SK-N-SH (cell line): Measurements from ENCODE around the gene FAM83D. TPM values are rescaled to one million over a fixed set of nuclear protein-coding genes. Genes with fewer than 3 reads are reported as not detected.

Experiments
- CTCF ChIA-PET: fragments of 300-600, 350-600 bp; formaldehyde crosslinking; extraction: SDS; loops from one replicate; lab custom pipeline; 2021; lab: Yijun Ruan, JAX
- POLR2A ChIA-PET: fragments of 350-600 bp; sonication (Branson Sonifier 250); formaldehyde crosslinking; extraction: SDS; loops from one replicate; lab custom pipeline; 2020; ENCODE audit warnings: antibody characterized with exemption, inconsistent platforms; lab: Yijun Ruan, JAX
- DNase-seq: peaks from one replicate; pipeline ENCODE4 v3.0.0; 2012
- H2AFZ ChIP-seq: fragments of 200-600 bp; sonication (generic); 2 replicates; pipeline ENCODE4 v1.8.1; 2016; ENCODE audit warnings: antibody characterized with exemption, mild to moderate bottlenecking, low read depth
- H3F3A ChIP-seq: fragments of 200-600 bp; sonication (generic); replicated peaks from 2 replicates; pipeline ENCODE3; 2016; ENCODE audit warnings: antibody characterized with exemption, mild to moderate bottlenecking; ENCODE audit not compliant: insufficient read depth
- H3K27ac ChIP-seq, 2 experiments: fragments of 200-500 bp in 1 of 2; fragments of 200-600 bp in 1 of 2; sonication (Bioruptor generic) in 1 of 2; sonication (generic), shearing (Covaris generic) in 1 of 2; 2 replicates each; pipeline versions ENCODE4 v1.5.1 to v1.6.1; 2014 to 2016; ENCODE audit warnings: low read depth in 2 of 2, inconsistent platforms in 1 of 2, low read length in 1 of 2, mild to moderate bottlenecking in 1 of 2, mixed read lengths in 1 of 2
- H3K27me3 ChIP-seq: fragments of 200-600 bp; sonication (generic), shearing (Covaris generic); 2 replicates; pipeline ENCODE4 v1.6.1; 2016; ENCODE audit warnings: mixed run types; ENCODE audit not compliant: insufficient read depth
- H3K36me3 ChIP-seq, 2 experiments: fragments of 200-500 bp in 1 of 2; fragments of 200-600 bp in 1 of 2; sonication (Bioruptor generic) in 1 of 2; sonication (generic) in 1 of 2; replicated peaks in 1 of 2; 2 replicates each; pipeline versions ENCODE3 to v1.5.1; 2014 to 2016; ENCODE audit warnings: low read length in 1 of 2, mild to moderate bottlenecking in 1 of 2; ENCODE audit not compliant: insufficient read depth in 2 of 2, control insufficient read depth in 1 of 2
- H3K4me1 ChIP-seq, 2 experiments: fragments of 200-500 bp in 1 of 2; fragments of 200-600 bp in 1 of 2; sonication (Bioruptor generic) in 1 of 2; sonication (generic), shearing (Covaris generic) in 1 of 2; 2 replicates each; pipeline versions ENCODE4 v1.5.1 to v1.6.1; 2014 to 2016; ENCODE audit warnings: low read depth in 1 of 2, low read length in 1 of 2, mixed run types in 1 of 2; ENCODE audit not compliant: insufficient read depth in 2 of 2, control insufficient read depth in 1 of 2
- H3K4me2 ChIP-seq: fragments of 200-600 bp; sonication (generic), shearing (Covaris generic); 2 replicates; pipeline ENCODE4 v1.6.1; 2017; ENCODE audit warnings: mixed run types
- H3K4me3 ChIP-seq, 2 experiments: fragments of 200-500 bp in 1 of 2; fragments of 200-600 bp in 1 of 2; sonication (Bioruptor generic) in 1 of 2; sonication (generic), shearing (Covaris generic) in 1 of 2; 2 replicates each; pipeline versions ENCODE4 v1.5.1 to v1.8.1; 2014 to 2016; ENCODE audit warnings: low read depth in 2 of 2, inconsistent platforms in 1 of 2, low read length in 1 of 2, mild to moderate bottlenecking in 1 of 2, mixed read lengths in 1 of 2, moderate library complexity in 1 of 2
- H3K79me2 ChIP-seq: fragments of 200-600 bp; sonication (generic); 2 replicates; pipeline ENCODE4 v1.8.1; 2017; ENCODE audit warnings: mild to moderate bottlenecking; ENCODE audit not compliant: insufficient read depth
- H3K9ac ChIP-seq: fragments of 200-600 bp; sonication (generic); 2 replicates; pipeline ENCODE4 v1.6.1; 2017; ENCODE audit warnings: mixed run types
- H3K9me2 ChIP-seq: fragments of 200-600 bp; sonication (generic); 2 replicates; pipeline ENCODE4 v1.6.1; 2017; ENCODE audit warnings: mixed run types
- H3K9me3 ChIP-seq: fragments of 200-600 bp; sonication (generic); 2 replicates; pipeline ENCODE4 v1.6.1; 2017; ENCODE audit warnings: mixed run types, mild to moderate bottlenecking, moderate library complexity
- H4K20me1 ChIP-seq: fragments of 200-600 bp; sonication (generic); 2 replicates; pipeline ENCODE4 v1.6.1; 2017; ENCODE audit warnings: mild to moderate bottlenecking, mixed run types; ENCODE audit not compliant: insufficient read depth
- CHD2 ChIP-seq: fragments of 150-350 bp; IDR thresholded peaks from 2 replicates; pipeline ENCODE4 v1.6.1; 2018; ENCODE audit warnings: low read length; ENCODE audit not compliant: partially characterized antibody
- ELF1 ChIP-seq: IDR thresholded peaks from 2 replicates; pipeline ENCODE4 v1.4.0; 2012
- EP300 ChIP-seq, 2 experiments: IDR thresholded peaks; 2 replicates each; pipeline versions ENCODE4 v1.4.0 to v1.6.1; 2012; ENCODE audit warnings: borderline replicate concordance in 1 of 2, low read depth in 1 of 2, low read length in 1 of 2
- EZH2phosphoT487 ChIP-seq: fragments of 200-600 bp; sonication (generic); IDR thresholded peaks from 2 replicates; pipeline ENCODE4 v1.6.1; 2017; ENCODE audit warnings: low read depth, mixed run types, mild to moderate bottlenecking, antibody characterized with exemption, moderate library complexity, borderline replicate concordance
- FOSL2 ChIP-seq: IDR thresholded peaks from 2 replicates; pipeline ENCODE4 v1.4.0; 2012; ENCODE audit warnings: low read depth, mild to moderate bottlenecking, moderate library complexity, borderline replicate concordance
- FOXJ3 ChIP-seq: sonication (generic); formaldehyde crosslinking; IDR thresholded peaks from 2 replicates; pipeline ENCODE4 v1.5.1; 2020; ENCODE audit warnings: mild to moderate bottlenecking, missing genetic modification reagents
- GABPA ChIP-seq: IDR thresholded peaks from 2 replicates; pipeline ENCODE4 v1.4.0; 2012; ENCODE audit warnings: low read depth, mild to moderate bottlenecking
- GATA2 ChIP-seq: sonication (generic); formaldehyde crosslinking; IDR thresholded peaks from 2 replicates; pipeline ENCODE4 v1.5.0; 2020; ENCODE audit warnings: mild to moderate bottlenecking, missing genetic modification reagents
- MAX ChIP-seq: IDR thresholded peaks from 2 replicates; pipeline ENCODE4 v1.4.0; 2012; ENCODE audit warnings: low read depth
- MEF2A ChIP-seq: IDR thresholded peaks from 2 replicates; pipeline ENCODE4 v1.4.0; 2012; ENCODE audit warnings: low read depth, borderline replicate concordance
- MXI1 ChIP-seq: IDR thresholded peaks from 2 replicates; pipeline ENCODE4 v1.6.1; 2012; ENCODE audit warnings: mild to moderate bottlenecking, low read depth, low read length, improper control_type of control experiment
- NFIC ChIP-seq: IDR thresholded peaks from 2 replicates; pipeline ENCODE4 v1.4.0; 2012; ENCODE audit warnings: borderline replicate concordance
- NRF1 ChIP-seq: IDR thresholded peaks from 2 replicates; pipeline ENCODE4 v1.6.1; 2012; ENCODE audit warnings: low read depth, mild to moderate bottlenecking, low read length
- POLR2AphosphoS5 ChIP-seq: IDR thresholded peaks from 2 replicates; pipeline ENCODE4 v1.6.1; 2012; ENCODE audit warnings: low read depth, low read length
- RCOR1 ChIP-seq: fragments of 150-350 bp; IDR thresholded peaks from 2 replicates; pipeline ENCODE4 v1.6.1; 2017; ENCODE audit warnings: antibody characterized with exemption, low read length
- SMC3 ChIP-seq: IDR thresholded peaks from 2 replicates; pipeline ENCODE4 v1.6.1; 2012; ENCODE audit warnings: low read depth, low read length, improper control_type of control experiment
- TAF1 ChIP-seq: IDR thresholded peaks from 2 replicates; pipeline ENCODE4 v1.6.1; 2012; ENCODE audit warnings: low read depth, mild to moderate bottlenecking, low read length, moderate library complexity, borderline replicate concordance
- TCF12 ChIP-seq: IDR thresholded peaks from 2 replicates; pipeline ENCODE4 v1.4.0; 2012
- TEAD4 ChIP-seq: IDR thresholded peaks from 2 replicates; pipeline ENCODE4 v1.4.0; 2012; ENCODE audit warnings: mild to moderate bottlenecking, borderline replicate concordance; ENCODE audit not compliant: insufficient read depth
- YY1 ChIP-seq: IDR thresholded peaks from 2 replicates; pipeline ENCODE4 v1.4.0; 2012; ENCODE audit warnings: low read depth, mild to moderate bottlenecking
- ZBTB33 ChIP-seq: IDR thresholded peaks from 2 replicates; pipeline ENCODE4 v1.4.0; 2012; ENCODE audit warnings: low read depth, borderline replicate concordance
- WGBS: methylation state at CpG from one replicate; pipeline ENCODE4 v1.1.6; 2017; ENCODE audit warnings: low lambda C conversion rate; 5-methylcytosine and 5-hydroxymethylcytosine counted together
- polyA plus RNA-seq, 3 experiments: library from polyadenylated mRNA; depleted of rRNA; stranded (reverse); fragments of >200 nt; gene quantifications; 2 replicates each; pipeline ENCODE4 v1.2.3, GENCODE V29; 2012
- TF ChIP-seq, protein P1 (sequence below): fragments of 200-600 bp; sonication (generic); IDR thresholded peaks from 2 replicates; pipeline ENCODE4 v1.6.1; 2017; ENCODE audit warnings: antibody characterized with exemption, mild to moderate bottlenecking, moderate library complexity

FAM83D gene
- polyA plus RNA-seq, 1 of the 3 experiments (the other 2 are of a cell fraction) = 21.5 TPM

DNA sequence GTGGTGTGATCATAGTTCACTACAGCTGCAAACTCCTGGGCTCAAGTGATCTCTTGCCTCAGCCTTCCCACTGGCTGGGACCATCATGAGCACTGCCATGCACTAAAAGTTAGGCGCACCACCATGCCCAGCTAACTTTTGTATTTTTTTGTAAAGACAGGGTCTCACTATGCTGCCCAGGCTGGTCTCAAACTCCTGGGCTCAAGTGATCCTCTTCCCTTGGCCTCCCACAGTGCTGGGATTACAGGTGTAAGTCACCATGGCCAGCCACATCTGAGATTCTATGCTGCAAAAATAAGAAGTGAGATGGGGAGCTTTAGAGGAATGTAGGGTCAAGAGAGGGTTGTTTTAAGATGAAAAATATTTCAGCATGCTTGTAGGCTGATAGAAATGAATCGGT, 1.5 kb upstream of the FAM83D start:
- peaks cover 0 to 11% of the 10 kb centered on the region in 2 experiments; a peak in 2 of 4 replicates for H3K4me1 ChIP-seq
- H3K27ac ChIP-seq = no peak overlapping the region
- H3K4me3 ChIP-seq = no peak overlapping the region
- no peak overlapping the region for H3K4me2 ChIP-seq
- H3K36me3 ChIP-seq = no peaks in the 10 kb centered on the region
- no peaks in the 10 kb centered on the region for H3K9me3 ChIP-seq
- POLR2A ChIA-PET = no interaction called here
- no peak for DNase-seq
- H3K79me2 ChIP-seq = peaks cover 32% of the 10 kb centered on the region
- no peaks in the 10 kb centered on the region for H3K9me2 ChIP-seq
- TF ChIP-seq POLR2AphosphoS5 (no peak), FOSL2 (no peak), SMC3 (no peak), GATA2 (CRISPR knock-in tag) (no peak), ELF1 (no peak), TCF12 (no peak), MAX (no peak), YY1 (no peak), EZH2phosphoT487 (no peak), EP300 (IDR thresholded peaks at IDR 0.05; ENCODE audit: borderline replicate concordance in 1 of 2, low read depth in 1 of 2, low read length in 1 of 2) (no peak)
- TF ChIP-seq, protein P1, sequence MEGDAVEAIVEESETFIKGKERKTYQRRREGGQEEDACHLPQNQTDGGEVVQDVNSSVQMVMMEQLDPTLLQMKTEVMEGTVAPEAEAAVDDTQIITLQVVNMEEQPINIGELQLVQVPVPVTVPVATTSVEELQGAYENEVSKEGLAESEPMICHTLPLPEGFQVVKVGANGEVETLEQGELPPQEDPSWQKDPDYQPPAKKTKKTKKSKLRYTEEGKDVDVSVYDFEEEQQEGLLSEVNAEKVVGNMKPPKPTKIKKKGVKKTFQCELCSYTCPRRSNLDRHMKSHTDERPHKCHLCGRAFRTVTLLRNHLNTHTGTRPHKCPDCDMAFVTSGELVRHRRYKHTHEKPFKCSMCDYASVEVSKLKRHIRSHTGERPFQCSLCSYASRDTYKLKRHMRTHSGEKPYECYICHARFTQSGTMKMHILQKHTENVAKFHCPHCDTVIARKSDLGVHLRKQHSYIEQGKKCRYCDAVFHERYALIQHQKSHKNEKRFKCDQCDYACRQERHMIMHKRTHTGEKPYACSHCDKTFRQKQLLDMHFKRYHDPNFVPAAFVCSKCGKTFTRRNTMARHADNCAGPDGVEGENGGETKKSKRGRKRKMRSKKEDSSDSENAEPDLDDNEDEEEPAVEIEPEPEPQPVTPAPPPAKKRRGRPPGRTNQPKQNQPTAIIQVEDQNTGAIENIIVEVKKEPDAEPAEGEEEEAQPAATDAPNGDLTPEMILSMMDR = no peak
- TF ChIP-seq, all 33 proteins: peak for 0
- Histone ChIP-seq H3K27me3 (peaks cover 11% of the 10 kb centered on the region; the same call in 1 of the 2 replicates), H2AFZ (no peak overlapping the region), H3F3A (peaks cover 3% of the 10 kb centered on the region), H3K9ac (no peak overlapping the region), H4K20me1 (peaks cover 7% of the 10 kb centered on the region; the same call in 1 of the 2 replicates)
- WGBS = 98% methylated on average over 2 of the region's 2 CpGs
- CTCF ChIA-PET = interaction anchor here (0.6 to 3.6 kb wide), 6 partner anchors 10 to 1118 kb away, joined by 3 to 41 read pairs (median 3); no protein-coding TSS in a partner anchor

DNA sequence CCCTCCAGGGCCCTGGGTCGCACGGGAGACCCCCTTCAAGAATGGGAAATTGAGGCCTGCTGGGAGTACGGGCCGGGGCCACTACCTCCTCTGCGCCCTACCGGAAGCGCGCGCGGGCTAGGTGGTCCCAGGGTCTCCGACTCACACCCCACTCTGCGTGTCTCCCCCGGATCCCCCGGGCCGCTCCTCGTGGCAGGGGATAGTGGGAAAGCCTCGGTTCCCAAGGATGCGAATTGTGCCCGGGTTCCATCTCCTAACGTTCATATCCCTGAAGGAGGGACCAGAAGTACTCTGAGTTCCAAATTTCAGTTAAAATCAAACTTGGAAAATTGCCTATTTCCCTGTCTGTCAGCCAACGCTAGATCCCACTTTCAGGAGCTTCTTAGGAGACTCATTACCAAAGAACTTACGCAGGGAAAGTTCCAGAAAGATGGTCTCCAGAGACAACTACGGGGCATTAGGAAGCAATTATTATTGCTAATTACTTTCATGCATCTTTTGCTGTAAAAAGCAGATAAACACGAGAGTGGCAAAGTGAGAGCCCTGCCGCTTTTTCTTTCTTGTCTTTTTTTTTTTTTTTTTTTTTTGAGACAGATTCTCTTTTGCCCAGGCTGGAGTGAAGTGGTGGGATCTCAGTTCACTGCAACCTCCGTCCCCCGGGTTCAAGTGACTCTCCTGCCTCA, 858 bp downstream of the FAM83D start:
- DNase-seq = no peak
- peak overlapping the region; percentile 72 for H3K9ac ChIP-seq
- H3K9me2 ChIP-seq = no peaks in the 10 kb centered on the region
- peak overlapping the region; percentile 37 to 54 for H3K27ac ChIP-seq
- 6% methylated on average over 13 of the region's 27 CpGs for WGBS
- ChIA-PET CTCF (interaction anchor here (0.9 to 3.6 kb wide), 18 partner anchors 7 to 253 kb away, joined by 3 to 41 read pairs (median 4); partner anchors contain the start of gene DHX35), POLR2A (interaction anchor here (0.7 to 3.2 kb wide), 4 partner anchors 35 to 203 kb away, joined by 3 to 20 read pairs (median 4); partner anchors contain the start of genes DHX35 and SLC32A1)
- H3K9me3 ChIP-seq = no peaks in the 10 kb centered on the region
- peak overlapping the region; percentile 85 for H2AFZ ChIP-seq
- H3K36me3 ChIP-seq = no peaks in the 10 kb centered on the region
- H4K20me1 ChIP-seq = peaks cover 14% of the 10 kb centered on the region; the same call in 1 of the 2 replicates
- H3K4me2 ChIP-seq = peak overlapping the region; percentile 98
- H3K4me3 ChIP-seq = peak overlapping the region; percentile 81 to 91
- H3K4me1 ChIP-seq = peaks cover 0 to 14% of the 10 kb centered on the region in 2 experiments; a peak in 2 of 4 replicates
- H3K79me2 ChIP-seq = peaks cover 55% of the 10 kb centered on the region
- peaks cover 3% of the 10 kb centered on the region for H3F3A ChIP-seq
- no peaks in the 10 kb centered on the region for H3K27me3 ChIP-seq
- TF ChIP-seq, protein P1 = no peak
- TF ChIP-seq NRF1 (no peak), TEAD4 (no peak), MXI1 (no peak), NFIC (no peak), FOXJ3 (no peak), ZBTB33 (no peak), RCOR1 (no peak), TAF1 (no peak), GABPA (no peak), MEF2A (no peak), CHD2 (no peak), ELF1 (no peak), POLR2AphosphoS5 (no peak)
